NCI-H187 treated with DMSO at 0.1 percent for 48 hours (cell line): ENCODE results near the gene TOPBP1.

ENCODE experiments used
- DNase-seq: peaks from one replicate; lab custom pipeline; 2025; lab: John Stamatoyannopoulos, UW

The TOPBP1 gene

DNA sequence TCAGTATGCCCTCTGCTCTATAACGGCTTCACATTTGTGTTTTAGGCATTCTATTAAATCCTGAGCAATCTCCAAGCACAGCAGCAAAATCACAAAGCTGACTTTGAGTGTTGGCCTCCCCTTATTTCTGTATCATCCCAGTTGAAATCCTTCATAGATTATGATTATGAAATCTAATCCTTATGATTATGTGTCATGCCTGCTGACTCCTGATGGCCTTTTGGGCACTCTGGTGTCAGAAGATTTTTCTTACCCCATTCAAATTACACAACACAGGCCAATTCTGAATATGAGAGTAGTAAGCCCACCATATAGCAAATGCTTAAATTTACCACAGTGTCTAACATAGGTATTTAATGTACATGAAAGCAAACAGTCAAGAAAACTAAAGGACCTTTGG is 53.9 kb downstream of the TOPBP1 start:
- no peak for DNase-seq

GRCh38 chr3:133606902-133607301 is 54.8 kb downstream of the TOPBP1 start:
- DNase-seq = no peak

- no peak for DNase-seq
Measured at GRCh38 chr3:133606342-133606741, 55.4 kb downstream of the TOPBP1 start.

- no peak for DNase-seq
Measured at GRCh38 chr3:133600572-133601081, 61.1 kb downstream of the TOPBP1 start.

DNA sequence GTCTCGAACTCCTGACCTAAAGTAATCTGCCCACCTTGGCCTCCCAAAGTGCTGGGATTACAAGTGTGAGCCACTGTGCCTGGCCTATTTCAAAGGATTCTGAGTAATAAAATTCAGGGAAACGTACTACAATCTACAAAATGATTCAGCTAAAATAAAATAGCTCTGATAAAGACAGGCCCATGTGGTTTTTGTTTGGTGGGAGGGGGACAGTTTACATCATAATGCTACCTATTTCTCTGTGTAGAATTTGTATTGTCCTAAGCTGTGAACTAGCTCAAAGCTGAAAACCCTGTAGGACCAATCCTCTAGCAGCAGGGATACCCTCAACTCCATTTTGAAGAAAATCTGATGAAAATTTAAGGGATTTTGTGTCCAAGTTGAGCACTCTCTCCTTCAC is 62.5 kb downstream of the TOPBP1 start:
- DNase-seq = no peak

GRCh38 chr3:133598405-133598804 is 63.3 kb downstream of the TOPBP1 start:
- DNase-seq = no peak

- no peak for DNase-seq
Measured at GRCh38 chr3:133595341-133595740, 66.4 kb downstream of the TOPBP1 start.

GRCh38 chr3:133593243-133593642 is 68.5 kb downstream of the TOPBP1 start:
- no peak for DNase-seq

DNA sequence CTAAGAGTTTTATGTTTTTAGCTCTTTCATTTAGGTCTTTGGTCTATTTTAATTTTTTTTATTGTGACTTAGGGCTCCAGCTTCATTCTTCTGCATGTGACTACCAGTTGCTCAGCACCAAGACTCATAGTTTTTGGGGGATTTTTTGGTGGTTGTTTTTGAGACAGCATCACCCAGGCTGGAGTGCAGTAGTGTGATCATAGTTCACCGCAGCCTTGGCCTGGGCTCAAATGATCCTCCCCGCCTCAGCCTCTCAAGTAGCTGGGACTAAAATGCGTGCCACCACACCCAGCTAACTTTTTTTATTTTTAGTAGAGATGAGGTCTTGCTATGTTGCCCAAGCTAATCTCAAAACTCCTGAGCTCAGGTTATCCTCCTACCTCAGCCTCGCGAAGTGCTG is 68.9 kb downstream of the TOPBP1 start:
- DNase-seq = no peak

- DNase-seq = no peak
Measured at GRCh38 chr3:133591271-133591742, 70.4 kb downstream of the TOPBP1 start.

DNA sequence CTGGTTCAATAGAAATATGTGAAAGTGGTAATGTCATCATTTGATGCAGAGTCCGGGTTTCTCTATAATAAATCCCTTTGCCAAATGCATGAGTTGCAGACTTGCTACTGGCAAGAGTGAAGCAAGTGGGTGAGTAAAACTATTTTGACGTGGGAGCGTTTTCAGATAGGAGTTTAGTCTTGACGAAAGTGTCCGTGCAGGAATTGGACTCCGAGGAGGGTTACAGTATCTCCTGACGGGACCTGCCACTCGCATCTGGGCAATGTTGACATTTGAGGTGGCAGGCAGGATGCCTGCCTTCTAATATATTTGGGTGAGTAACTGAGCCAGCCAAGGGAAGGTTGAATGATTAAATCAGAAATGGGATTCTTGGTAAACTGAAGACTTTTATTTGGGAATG is 72.2 kb downstream of the TOPBP1 start:
- DNase-seq = no peak

GRCh38 chr3:133588784-133589465 is 72.8 kb downstream of the TOPBP1 start:
- DNase-seq = no peak

- DNase-seq = no peak
Measured at GRCh38 chr3:133588035-133588434, 73.7 kb downstream of the TOPBP1 start.

GRCh38 chr3:133583396-133583795 is 78.3 kb downstream of the TOPBP1 start:
- DNase-seq = no peak

GRCh38 chr3:133578548-133579191 is 83.1 kb downstream of the TOPBP1 start:
- DNase-seq = no peak

- DNase-seq = no peak
Measured at GRCh38 chr3:133576169-133576568, 85.6 kb downstream of the TOPBP1 start.

GRCh38 chr3:133575086-133575485 is 86.7 kb downstream of the TOPBP1 start:
- DNase-seq = no peak

GRCh38 chr3:133574260-133574881 is 87.4 kb downstream of the TOPBP1 start:
- DNase-seq = no peak

- no peak for DNase-seq
Measured at GRCh38 chr3:133573629-133574194, 88.0 kb downstream of the TOPBP1 start, which contains the start of gene CDV3. CDV3 (plus strand) TSS chr3:133573686; CDS start chr3:133574045, 359 bp downstream.

GRCh38 chr3:133573054-133573628 is 88.6 kb downstream of the TOPBP1 start:
- no peak for DNase-seq

DNA sequence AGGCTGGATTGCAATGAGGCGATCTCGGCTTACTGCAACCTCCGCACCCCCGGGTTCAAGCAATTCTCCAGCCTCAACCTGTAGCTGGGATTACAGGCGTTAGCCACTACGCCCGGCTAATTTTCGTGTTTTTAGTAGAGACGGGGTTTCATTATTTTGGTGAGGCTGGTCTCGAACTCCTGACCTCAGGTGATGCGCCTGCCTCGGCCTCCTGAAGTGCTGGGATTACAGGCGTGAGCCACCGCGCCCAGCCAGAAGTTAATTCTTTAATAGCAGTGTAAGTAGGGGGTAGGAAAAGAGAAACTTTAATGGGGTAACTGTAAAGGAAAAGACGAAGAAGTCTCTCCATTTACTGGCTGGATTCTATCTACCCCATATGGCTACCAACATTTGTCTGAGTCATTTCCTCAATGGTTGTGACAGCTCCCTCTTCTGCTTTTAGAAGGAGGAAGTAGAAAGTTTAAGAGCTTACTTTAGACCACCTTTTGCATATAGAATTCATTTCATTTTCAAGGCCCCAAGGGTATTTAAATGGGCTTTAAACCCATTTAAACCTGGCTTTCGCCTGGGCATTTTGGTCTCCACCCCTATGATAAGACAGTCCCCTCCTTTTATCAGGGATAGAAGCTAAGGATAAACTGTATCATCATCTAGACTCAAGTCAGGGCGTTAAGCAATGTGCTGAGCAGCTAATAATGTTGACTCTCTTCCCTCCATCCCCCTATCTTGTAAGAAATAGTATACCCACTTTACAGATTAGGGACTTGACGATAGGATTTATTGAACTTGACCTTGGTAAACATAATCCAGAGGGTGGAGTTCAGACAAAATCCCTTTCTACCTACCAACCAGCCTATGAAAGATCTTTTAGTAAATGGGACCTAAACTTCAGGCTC is 89.3 kb downstream of the TOPBP1 start:
- no peak for DNase-seq
